ENCODE measurements around the gene STBD1. TPM values are rescaled to one million over a fixed set of nuclear protein-coding genes. Genes with fewer than 3 reads are reported as not detected.
"Not testable (repeated sequence)": the region's sequence is repeated elsewhere in the genome, so short reads cannot be mapped to it uniquely, and the experiment has no call there.

Gene STBD1
- total and polyA plus RNA-seq, 4 donors = 0.94 to 3.2 (median 1.9) TPM

- DNase-seq (ENCODE audit: low read depth in 4 of 6, low spot score in 6 of 6) = no peak
- no peaks in the 10 kb centered on the region for H3K36me3 ChIP-seq (ENCODE audit: control insufficient read depth, insufficient read depth, low read length)
- H3K9me3 ChIP-seq (ENCODE audit: control insufficient read depth, insufficient read depth, low read length) = peaks cover 2% of the 10 kb centered on the region
- no peaks in the 10 kb centered on the region for H3K27me3 ChIP-seq (ENCODE audit: control insufficient read depth, insufficient read depth, low read length)
- no peak overlapping the region for H3K27ac ChIP-seq (ENCODE audit: low read depth, low read length)
- no peaks in the 10 kb centered on the region for H3K4me1 ChIP-seq (ENCODE audit: control insufficient read depth, insufficient read depth, low read length)
- WGBS (ENCODE audit: insufficient coverage) = 90% methylated on average over 1 of the region's 6 CpGs
- H3K4me3 ChIP-seq (ENCODE audit: low read depth, low read length) = no peak overlapping the region
Observed at GRCh38 chr4:76282941-76283689, 23.4 kb upstream of the STBD1 start.

- DNase-seq (ENCODE audit: low read depth in 4 of 6, low spot score in 6 of 6) = no peak
- 88% methylated on average over 2 of the region's 4 CpGs for WGBS (ENCODE audit: insufficient coverage)
- Histone ChIP-seq H3K27me3 (ENCODE audit: control insufficient read depth, insufficient read depth, low read length) (no peaks in the 10 kb centered on the region), H3K27ac (ENCODE audit: low read depth, low read length) (no peak overlapping the region), H3K36me3 (ENCODE audit: control insufficient read depth, insufficient read depth, low read length) (no peaks in the 10 kb centered on the region), H3K4me3 (ENCODE audit: low read depth, low read length) (no peak overlapping the region), H3K4me1 (ENCODE audit: control insufficient read depth, insufficient read depth, low read length) (no peaks in the 10 kb centered on the region), H3K9me3 (ENCODE audit: control insufficient read depth, insufficient read depth, low read length) (peaks cover 2% of the 10 kb centered on the region)
Observed at GRCh38 chr4:76283900-76284299, 22.6 kb upstream of the STBD1 start.

GRCh38 chr4:76287811-76288210 lies 18.7 kb upstream of the STBD1 start:
- DNase-seq (ENCODE audit: low read depth in 4 of 6, low spot score in 6 of 6) = not testable (repeated sequence)
- no CpG with 5 or more reads among the region's 3 CpGs for WGBS (ENCODE audit: insufficient coverage)

GRCh38 chr4:76292730-76293129 lies 13.8 kb upstream of the STBD1 start:
- Histone ChIP-seq H3K36me3 (ENCODE audit: control insufficient read depth, insufficient read depth, low read length) (no peaks in the 10 kb centered on the region), H3K4me1 (ENCODE audit: control insufficient read depth, insufficient read depth, low read length) (no peaks in the 10 kb centered on the region), H3K4me3 (ENCODE audit: low read depth, low read length) (no peak overlapping the region), H3K9me3 (ENCODE audit: control insufficient read depth, insufficient read depth, low read length) (peaks cover 2% of the 10 kb centered on the region), H3K27me3 (ENCODE audit: control insufficient read depth, insufficient read depth, low read length) (no peaks in the 10 kb centered on the region), H3K27ac (ENCODE audit: low read depth, low read length) (no peak overlapping the region)
- DNase-seq (ENCODE audit: low read depth in 4 of 6, low spot score in 6 of 6) = no peak
- WGBS (ENCODE audit: insufficient coverage) = 95% methylated on average over 2 of the region's 3 CpGs

More at GRCh38 chr4:76287811-76288210, 18.7 kb upstream of the STBD1 start:
- H3K36me3 ChIP-seq (ENCODE audit: control insufficient read depth, insufficient read depth, low read length); H3K27me3 ChIP-seq (ENCODE audit: control insufficient read depth, insufficient read depth, low read length); H3K27ac ChIP-seq (ENCODE audit: low read depth, low read length); H3K9me3 ChIP-seq (ENCODE audit: control insufficient read depth, insufficient read depth, low read length); H3K4me1 ChIP-seq (ENCODE audit: control insufficient read depth, insufficient read depth, low read length); H3K4me3 ChIP-seq (ENCODE audit: low read depth, low read length): not testable (repeated sequence)

- no peaks in the 10 kb centered on the region for H3K27me3 ChIP-seq (ENCODE audit: control insufficient read depth, insufficient read depth, low read length)
- H3K4me1 ChIP-seq (ENCODE audit: control insufficient read depth, insufficient read depth, low read length) = no peaks in the 10 kb centered on the region
- peaks cover 6% of the 10 kb centered on the region for H3K9me3 ChIP-seq (ENCODE audit: control insufficient read depth, insufficient read depth, low read length)
- no peaks in the 10 kb centered on the region for H3K36me3 ChIP-seq (ENCODE audit: control insufficient read depth, insufficient read depth, low read length)
- 80% methylated on average over 2 of the region's 2 CpGs for WGBS (ENCODE audit: insufficient coverage)
- H3K4me3 ChIP-seq (ENCODE audit: low read depth, low read length) = no peak overlapping the region
- H3K27ac ChIP-seq (ENCODE audit: low read depth, low read length) = no peak overlapping the region
- DNase-seq (ENCODE audit: low read depth in 4 of 6, low spot score in 6 of 6) = no peak
Observed at GRCh38 chr4:76293772-76294171, 12.8 kb upstream of the STBD1 start.

- 85% methylated on average over 2 of the region's 3 CpGs for WGBS (ENCODE audit: insufficient coverage)
- Histone ChIP-seq H3K27me3 (ENCODE audit: control insufficient read depth, insufficient read depth, low read length) (no peaks in the 10 kb centered on the region), H3K27ac (ENCODE audit: low read depth, low read length) (no peak overlapping the region), H3K9me3 (ENCODE audit: control insufficient read depth, insufficient read depth, low read length) (peaks cover 6% of the 10 kb centered on the region), H3K4me3 (ENCODE audit: low read depth, low read length) (no peak overlapping the region), H3K36me3 (ENCODE audit: control insufficient read depth, insufficient read depth, low read length) (no peaks in the 10 kb centered on the region), H3K4me1 (ENCODE audit: control insufficient read depth, insufficient read depth, low read length) (no peaks in the 10 kb centered on the region)
- DNase-seq (ENCODE audit: low read depth in 4 of 6, low spot score in 6 of 6) = no peak
Observed at GRCh38 chr4:76296286-76296820, 10.2 kb upstream of the STBD1 start.

- Histone ChIP-seq H3K4me3 (ENCODE audit: low read depth, low read length) (no peak overlapping the region), H3K27ac (ENCODE audit: low read depth, low read length) (no peak overlapping the region), H3K27me3 (ENCODE audit: control insufficient read depth, insufficient read depth, low read length) (no peaks in the 10 kb centered on the region), H3K36me3 (ENCODE audit: control insufficient read depth, insufficient read depth, low read length) (no peaks in the 10 kb centered on the region), H3K4me1 (ENCODE audit: control insufficient read depth, insufficient read depth, low read length) (no peaks in the 10 kb centered on the region), H3K9me3 (ENCODE audit: control insufficient read depth, insufficient read depth, low read length) (peaks cover 6% of the 10 kb centered on the region)
- DNase-seq (ENCODE audit: low read depth in 4 of 6, low spot score in 6 of 6) = no peak
Observed at GRCh38 chr4:76298227-76298626, 8.3 kb upstream of the STBD1 start.

GRCh38 chr4:76300012-76300411 lies 6.5 kb upstream of the STBD1 start:
- Histone ChIP-seq H3K36me3 (ENCODE audit: control insufficient read depth, insufficient read depth, low read length) (no peaks in the 10 kb centered on the region), H3K27ac (ENCODE audit: low read depth, low read length) (no peak overlapping the region), H3K4me1 (ENCODE audit: control insufficient read depth, insufficient read depth, low read length) (no peaks in the 10 kb centered on the region), H3K4me3 (ENCODE audit: low read depth, low read length) (no peak overlapping the region), H3K9me3 (ENCODE audit: control insufficient read depth, insufficient read depth, low read length) (peaks cover 6% of the 10 kb centered on the region), H3K27me3 (ENCODE audit: control insufficient read depth, insufficient read depth, low read length) (no peaks in the 10 kb centered on the region)
- 95% methylated on average over 4 of the region's 4 CpGs for WGBS (ENCODE audit: insufficient coverage)
- no peak for DNase-seq (ENCODE audit: low read depth in 4 of 6, low spot score in 6 of 6)

GRCh38 chr4:76301068-76301774 lies 5.3 kb upstream of the STBD1 start:
- Histone ChIP-seq H3K27ac (ENCODE audit: low read depth, low read length) (no peak overlapping the region), H3K27me3 (ENCODE audit: control insufficient read depth, insufficient read depth, low read length) (no peaks in the 10 kb centered on the region)

GRCh38 chr4:76301775-76302162 lies 4.8 kb upstream of the STBD1 start:
- H3K36me3 ChIP-seq (ENCODE audit: control insufficient read depth, insufficient read depth, low read length) = no peaks in the 10 kb centered on the region
- H3K4me1 ChIP-seq (ENCODE audit: control insufficient read depth, insufficient read depth, low read length) = peaks cover 10% of the 10 kb centered on the region
- no peak overlapping the region for H3K27ac ChIP-seq (ENCODE audit: low read depth, low read length)
- H3K27me3 ChIP-seq (ENCODE audit: control insufficient read depth, insufficient read depth, low read length) = peaks cover 4% of the 10 kb centered on the region
- H3K4me3 ChIP-seq (ENCODE audit: low read depth, low read length) = no peak overlapping the region
- no CpG with 5 or more reads among the region's 1 CpG for WGBS (ENCODE audit: insufficient coverage)
- DNase-seq (ENCODE audit: low read depth in 4 of 6, low spot score in 6 of 6) = no peak
- H3K9me3 ChIP-seq (ENCODE audit: control insufficient read depth, insufficient read depth, low read length) = peaks cover 6% of the 10 kb centered on the region

More at GRCh38 chr4:76301068-76301774, 5.3 kb upstream of the STBD1 start:
- Histone ChIP-seq H3K36me3 (ENCODE audit: control insufficient read depth, insufficient read depth, low read length) (no peaks in the 10 kb centered on the region), H3K9me3 (ENCODE audit: control insufficient read depth, insufficient read depth, low read length) (peaks cover 6% of the 10 kb centered on the region), H3K4me1 (ENCODE audit: control insufficient read depth, insufficient read depth, low read length) (peaks cover 4% of the 10 kb centered on the region), H3K4me3 (ENCODE audit: low read depth, low read length) (no peak overlapping the region)
- no CpG with 5 or more reads among the region's 4 CpGs for WGBS (ENCODE audit: insufficient coverage)
- no peak for DNase-seq (ENCODE audit: low read depth in 4 of 6, low spot score in 6 of 6)

Measured in spinal cord (tissue), 10 donors.